OCI-LY7 (cell line): ENCODE results near the gene ARVCF. TPM values are rescaled to one million over a fixed set of nuclear protein-coding genes. Genes with fewer than 3 reads are reported as not detected.

Source experiments
- BruUV-seq: library from RNA; stranded (reverse); fragments of 400-500 nt; replicated peaks from 2 replicates; lab custom pipeline; 2021; lab: Mats Ljungman, UMichigan
- CTCF ChIA-PET: fragments of 300-600 bp; sonication (Branson Sonifier 250); formaldehyde crosslinking; loops from one replicate; lab custom pipeline; 2022; ENCODE audit warnings: antibody characterized with exemption; ENCODE audit not compliant: unreplicated experiment; lab: Charles Lee
- POLR2A ChIA-PET: fragments of 300-600 bp; sonication (Branson Sonifier 250); formaldehyde crosslinking; loops from one replicate; lab custom pipeline; 2022; ENCODE audit warnings: antibody characterized with exemption; lab: Charles Lee
- DNase-seq: peaks from one replicate; pipeline ENCODE4 v3.0.0-alpha.2; 2015; ENCODE audit warnings: low spot score
- H2AFZ ChIP-seq: fragments of 200-600 bp; sonication (generic), shearing (Covaris generic); 2 replicates; pipeline ENCODE4 v1.6.1; 2014; ENCODE audit warnings: mild to moderate bottlenecking, antibody characterized with exemption, low read length, moderate library complexity
- H3K27ac ChIP-seq: fragments of 200-600 bp; sonication (generic); 2 replicates; pipeline ENCODE4 v1.5.1; 2014; ENCODE audit warnings: mixed run types, low read depth, mild to moderate bottlenecking, moderate library complexity, low read length, inconsistent platforms; ENCODE audit not compliant: poor library complexity, severe bottlenecking
- H3K36me3 ChIP-seq: fragments of 200-600 bp; sonication (generic); 2 replicates; pipeline ENCODE4 v1.6.1; 2014; ENCODE audit warnings: mild to moderate bottlenecking, antibody characterized with exemption, low read length, moderate library complexity, mixed read lengths; ENCODE audit not compliant: insufficient read depth
- H3K4me1 ChIP-seq: fragments of 200-600 bp; sonication (generic); 2 replicates; pipeline ENCODE4 v1.5.1; 2014; ENCODE audit warnings: mild to moderate bottlenecking, low read length; ENCODE audit not compliant: insufficient read depth, poor library complexity, severe bottlenecking
- H3K4me2 ChIP-seq: fragments of 200-600 bp; sonication (generic); 2 replicates; pipeline ENCODE4 v1.6.1; 2014; ENCODE audit warnings: mild to moderate bottlenecking, low read length
- H3K4me3 ChIP-seq: fragments of 200-600 bp; sonication (generic); 2 replicates; pipeline ENCODE4 v1.5.1; 2014; ENCODE audit warnings: mild to moderate bottlenecking, low read depth, low read length; ENCODE audit not compliant: poor library complexity, severe bottlenecking
- H3K79me2 ChIP-seq: fragments of 200-600 bp; sonication (generic); 2 replicates; pipeline ENCODE4 v1.6.1; 2016; ENCODE audit warnings: low read depth, mild to moderate bottlenecking, low read length, moderate library complexity, mixed read lengths; ENCODE audit not compliant: insufficient read depth
- H3K9me2 ChIP-seq: fragments of 200-600 bp; sonication (generic); 2 replicates; pipeline ENCODE4 v1.6.1; 2016; ENCODE audit warnings: mild to moderate bottlenecking, low read length, mixed read lengths; ENCODE audit not compliant: insufficient read depth
- H3K9me3 ChIP-seq: fragments of 200-600 bp; sonication (generic); 2 replicates; pipeline ENCODE4 v1.6.1; 2014; ENCODE audit warnings: mild to moderate bottlenecking, mixed run types, low read length, mixed read lengths
- H4K20me1 ChIP-seq: fragments of 200-600 bp; sonication (generic); 2 replicates; pipeline ENCODE4 v1.6.1; 2014; ENCODE audit warnings: mild to moderate bottlenecking, antibody characterized with exemption, low read length, moderate library complexity, mixed read lengths; ENCODE audit not compliant: insufficient read depth
- CTCF ChIP-seq: fragments of 200-600 bp; sonication (generic); conservative IDR thresholded peaks from 2 replicates; pipeline ENCODE4 v1.5.1; 2014; ENCODE audit warnings: mild to moderate bottlenecking, antibody characterized with exemption, low read length, moderate library complexity, mixed read lengths
- EZH2phosphoT487 ChIP-seq: fragments of 200-600 bp; sonication (generic); IDR thresholded peaks from 2 replicates; pipeline ENCODE4 v1.6.1; 2018; ENCODE audit warnings: low read depth, borderline replicate concordance, mild to moderate bottlenecking, mixed run types, antibody characterized with exemption, low read length, moderate library complexity, mixed read lengths
- intact Hi-C: fragments of 100-400 bp; cut with micrococcal nuclease; formaldehyde crosslinking; loops from one replicate; pipeline ENCODE4 v1.10.0; 2022; ENCODE audit not compliant: unreplicated experiment
- total RNA-seq, 2 experiments: library from RNA; depleted of rRNA in 1 of 2; stranded (reverse); fragments of >200 nt in 1 of 2; shearing (Covaris generic) in 1 of 2; gene quantifications; 2 replicates each; pipeline ENCODE4 v1.2.3, GENCODE V29; 2014 to 2022

The ARVCF gene
- total RNA-seq, 2 experiments from 2014 or later: 2.9 to 3.8 TPM

- no TSS peak for BruUV-seq
- ChIA-PET POLR2A (interaction anchor here (0.6 kb wide), 1 partner anchor 70 kb away, joined by 3 read pairs; no protein-coding TSS in a partner anchor), CTCF (no interaction called here)
- Histone ChIP-seq H3K9me2 (no peaks in the 10 kb centered on the region), H3K79me2 (no peaks in the 10 kb centered on the region), H3K4me1 (peaks cover 1% of the 10 kb centered on the region), H3K4me3 (no peak overlapping the region), H2AFZ (no peak overlapping the region), H4K20me1 (no peaks in the 10 kb centered on the region), H3K27ac (no peak overlapping the region), H3K9me3 (no peaks in the 10 kb centered on the region), H3K36me3 (no peaks in the 10 kb centered on the region), H3K4me2 (no peak overlapping the region)
- intact Hi-C loops: no loop called here
- TF ChIP-seq CTCF (no peak), EZH2phosphoT487 (no peak)
- no peak for DNase-seq
Measured at GRCh38 chr22:19980766-19981165, 35.9 kb downstream of the ARVCF start.

GRCh38 chr22:19979712-19980493 is 36.7 kb downstream of the ARVCF start:
- peaks cover 10% of the 10 kb centered on the region for H3K4me1 ChIP-seq
- no peaks in the 10 kb centered on the region for H4K20me1 ChIP-seq
- POLR2A ChIA-PET: interaction anchor here (0.5 to 0.6 kb wide), 2 partner anchors 71 to 383 kb away, joined by 3 to 4 read pairs; no protein-coding TSS in a partner anchor
- H3K79me2 ChIP-seq: no peaks in the 10 kb centered on the region
- H2AFZ ChIP-seq: no peak overlapping the region
- no peak overlapping the region for H3K27ac ChIP-seq
- no peak for DNase-seq
- no peaks in the 10 kb centered on the region for H3K36me3 ChIP-seq
- no peak overlapping the region for H3K4me3 ChIP-seq
- H3K9me3 ChIP-seq: no peaks in the 10 kb centered on the region
- BruUV-seq: no TSS peak
- TF ChIP-seq CTCF (no peak), EZH2phosphoT487 (no peak)
- intact Hi-C loops: no loop called here
- H3K4me2 ChIP-seq: no peak overlapping the region
- no peaks in the 10 kb centered on the region for H3K9me2 ChIP-seq
- CTCF ChIA-PET: no interaction called here

GRCh38 chr22:19978748-19979147 is 37.9 kb downstream of the ARVCF start:
- Histone ChIP-seq H3K9me2 (no peaks in the 10 kb centered on the region), H3K4me2 (no peak overlapping the region), H3K9me3 (no peaks in the 10 kb centered on the region), H3K4me1 (peaks cover 20% of the 10 kb centered on the region), H3K79me2 (no peaks in the 10 kb centered on the region), H3K4me3 (no peak overlapping the region), H3K36me3 (no peaks in the 10 kb centered on the region), H3K27ac (no peak overlapping the region), H4K20me1 (no peaks in the 10 kb centered on the region), H2AFZ (no peak overlapping the region)
- DNase-seq: no peak
- intact Hi-C loops: no loop called here
- BruUV-seq: no TSS peak
- CTCF ChIA-PET: interaction anchor here (0.6 kb wide), 1 partner anchor 177 kb away, joined by 4 read pairs; no protein-coding TSS in a partner anchor
- POLR2A ChIA-PET: no interaction called here
- TF ChIP-seq CTCF (no peak), EZH2phosphoT487 (no peak)
